Daoy (cell line): Measurements from ENCODE around the gene SREBF2. TPM values are rescaled to one million over a fixed set of nuclear protein-coding genes. Genes with fewer than 3 reads are reported as not detected.

Experiments used
- DNase-seq: peaks from one replicate; pipeline ENCODE4 v3.0.0-alpha.2; 2015; ENCODE audit warnings: low read depth
- total RNA-seq: library from RNA; depleted of rRNA; stranded (reverse); fragments of >200 nt; shearing (Covaris generic); gene quantifications from 2 replicates; pipeline ENCODE4 v1.2.3, GENCODE V29; 2014

SREBF2 gene
- total RNA-seq, 1 experiment from 2014 or later, result 20.5 TPM

DNA sequence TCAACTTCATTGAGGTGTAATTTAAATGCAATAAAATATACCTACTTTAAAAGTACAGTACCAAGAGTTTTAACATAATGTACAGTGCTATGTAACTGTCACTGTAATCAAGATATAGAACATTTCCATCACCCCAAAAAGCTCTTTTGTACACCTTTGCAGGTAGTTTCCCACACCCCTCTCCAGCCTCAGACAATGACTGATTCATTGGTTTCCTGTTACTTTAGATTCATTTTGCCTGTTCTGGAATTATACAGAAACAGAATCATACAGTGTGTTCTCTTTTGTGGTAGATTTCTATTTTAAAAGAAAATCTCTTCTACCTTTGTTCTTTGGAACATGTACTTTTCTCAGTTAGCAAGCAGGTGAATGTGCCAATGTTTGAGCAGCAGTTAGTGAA is 43.8 kb downstream of the SREBF2 start:
- no peak for DNase-seq

DNA sequence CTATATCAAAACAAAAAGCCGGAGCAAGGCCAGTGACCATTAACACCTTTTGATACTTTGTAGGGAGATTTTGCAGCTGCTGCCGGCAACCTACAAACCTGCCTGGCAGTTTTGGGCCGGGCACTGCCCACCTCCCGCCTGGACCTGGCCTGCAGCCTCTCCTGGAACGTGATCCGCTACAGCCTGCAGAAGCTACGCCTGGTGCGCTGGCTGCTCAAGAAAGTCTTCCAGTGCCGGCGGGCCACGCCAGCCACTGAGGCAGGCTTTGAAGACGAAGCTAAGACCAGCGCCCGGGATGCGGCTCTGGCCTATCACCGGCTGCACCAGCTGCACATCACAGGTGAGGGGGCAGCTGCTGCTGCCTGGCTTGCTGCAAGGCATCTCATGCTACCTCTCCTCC is 47.7 kb downstream of the SREBF2 start:
- DNase-seq, result no peak

DNA sequence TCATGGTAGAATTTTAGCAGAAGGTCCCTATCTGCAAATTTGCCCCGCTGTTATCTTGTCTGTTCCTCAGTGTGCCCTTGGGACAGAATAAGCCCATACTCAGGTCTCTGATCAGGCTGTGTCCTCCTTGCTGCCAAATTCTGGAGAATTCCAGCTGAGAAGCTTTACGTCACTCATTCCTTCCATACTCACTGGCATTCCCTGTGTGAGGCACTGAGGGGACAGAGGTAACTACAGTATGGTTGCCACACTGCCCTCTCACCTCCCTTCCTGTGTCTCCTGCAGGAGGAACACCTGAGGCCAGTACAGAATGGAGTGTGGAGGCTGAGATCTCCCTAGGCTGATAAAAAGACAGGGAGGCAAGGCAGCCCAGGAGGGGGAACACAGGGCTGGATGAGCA is 50.5 kb downstream of the SREBF2 start:
- DNase-seq, result no peak

DNA sequence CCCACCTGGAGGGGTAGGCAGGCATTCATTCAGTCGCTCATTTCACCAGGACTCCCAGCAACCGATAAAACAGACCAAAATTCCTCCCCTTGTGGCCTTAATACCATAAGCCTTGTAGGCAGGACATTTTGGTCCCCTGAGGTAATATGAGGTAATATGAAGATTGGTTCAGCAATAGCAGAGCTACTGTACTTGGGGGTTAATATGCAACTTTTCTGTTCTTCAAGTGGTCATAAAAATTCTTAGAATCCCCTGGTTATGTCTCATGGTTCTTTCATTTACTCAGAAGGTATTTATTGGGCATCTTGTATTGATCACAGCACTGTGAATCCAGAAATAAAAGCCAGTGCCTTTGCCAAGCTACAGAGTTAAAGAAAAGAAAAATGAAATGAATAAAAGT is 52.2 kb downstream of the SREBF2 start:
- no peak for DNase-seq

DNA sequence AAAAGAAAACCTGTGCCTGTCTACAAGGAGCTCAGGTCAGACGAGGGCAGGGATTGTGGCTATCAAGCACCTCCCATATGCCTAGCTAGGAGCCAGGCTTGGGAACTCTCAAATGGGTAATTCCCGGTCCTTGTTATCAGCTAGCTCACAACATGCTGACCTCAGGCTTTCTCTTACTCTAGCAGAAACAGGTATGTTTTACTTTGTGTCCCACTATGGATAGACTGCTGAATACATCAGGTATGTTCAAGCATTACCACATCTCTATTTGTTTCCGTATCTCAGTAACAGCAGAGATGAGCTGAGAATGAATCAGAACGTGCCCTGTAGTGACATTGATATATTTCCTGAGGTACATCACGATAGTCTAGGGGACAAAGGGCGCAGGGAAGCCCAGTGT is 52.6 kb downstream of the SREBF2 start:
- DNase-seq, result no peak

DNA sequence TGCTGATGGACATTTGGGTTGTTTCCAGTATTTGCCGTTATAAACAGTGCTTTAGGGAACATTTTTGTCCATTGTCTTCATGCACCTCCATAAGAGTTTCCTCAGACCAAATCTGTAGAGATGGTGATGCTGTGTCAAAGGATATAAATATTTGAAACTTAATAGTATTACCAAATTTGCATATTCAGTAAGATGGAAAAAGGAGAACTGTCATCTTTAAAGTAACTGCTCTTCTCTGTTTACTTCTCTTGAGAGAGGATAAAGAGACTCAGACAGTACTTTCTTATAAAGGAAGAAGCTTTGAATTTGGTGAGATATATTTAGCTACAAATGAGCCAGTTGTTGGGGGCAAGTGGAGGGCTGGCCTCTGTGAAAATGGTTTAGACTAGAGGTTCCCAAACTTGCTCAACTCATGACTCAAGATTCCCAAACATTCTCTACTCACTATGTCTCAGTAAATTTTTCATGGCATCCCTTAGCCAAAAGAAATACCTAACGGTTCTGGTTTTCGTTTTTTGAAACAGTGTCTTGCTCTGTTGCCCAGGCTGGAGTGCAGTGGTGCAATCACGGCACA is 55.8 kb downstream of the SREBF2 start:
- no peak for DNase-seq

DNA sequence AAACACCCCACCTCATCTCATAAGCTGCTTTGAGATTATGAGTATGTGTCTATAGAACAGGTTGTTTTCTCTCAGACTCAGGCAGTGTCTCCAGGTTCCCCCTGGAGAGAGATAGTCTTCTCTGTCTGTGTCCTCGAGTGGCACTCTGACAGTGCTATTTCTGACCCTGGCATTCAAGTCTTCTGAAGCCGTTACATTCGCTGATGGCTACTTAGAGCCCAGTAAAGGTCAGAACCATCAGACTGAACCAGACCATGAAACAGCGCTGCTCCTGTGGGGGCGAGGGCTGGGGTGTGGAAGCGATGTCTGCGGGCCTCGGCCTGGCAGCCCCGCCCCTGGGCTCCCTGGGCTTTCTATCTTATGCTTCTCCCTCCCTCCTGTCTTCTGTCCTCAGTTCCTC is 58.5 kb downstream of the SREBF2 start:
- no peak for DNase-seq

DNA sequence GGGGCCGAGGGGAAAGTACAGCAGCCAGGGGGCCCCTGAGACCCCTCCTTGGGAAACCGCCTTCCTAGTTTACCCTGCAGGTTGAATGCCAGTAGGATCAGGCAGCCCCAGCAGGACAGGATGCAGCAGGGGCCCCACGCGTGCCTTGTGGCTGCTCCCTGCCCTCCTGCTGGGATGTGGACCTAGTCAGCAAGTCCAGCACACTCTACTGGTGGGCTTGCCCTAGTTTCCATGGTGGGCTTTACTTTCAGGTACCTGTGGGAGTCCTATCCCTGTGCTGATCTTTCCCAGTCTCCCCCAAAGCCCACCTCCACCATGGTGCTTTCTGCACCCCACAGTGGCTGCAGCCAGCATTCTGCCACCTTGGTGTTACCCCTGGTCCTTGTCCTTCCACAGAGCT is 59.8 kb downstream of the SREBF2 start:
- DNase-seq, result no peak

DNA sequence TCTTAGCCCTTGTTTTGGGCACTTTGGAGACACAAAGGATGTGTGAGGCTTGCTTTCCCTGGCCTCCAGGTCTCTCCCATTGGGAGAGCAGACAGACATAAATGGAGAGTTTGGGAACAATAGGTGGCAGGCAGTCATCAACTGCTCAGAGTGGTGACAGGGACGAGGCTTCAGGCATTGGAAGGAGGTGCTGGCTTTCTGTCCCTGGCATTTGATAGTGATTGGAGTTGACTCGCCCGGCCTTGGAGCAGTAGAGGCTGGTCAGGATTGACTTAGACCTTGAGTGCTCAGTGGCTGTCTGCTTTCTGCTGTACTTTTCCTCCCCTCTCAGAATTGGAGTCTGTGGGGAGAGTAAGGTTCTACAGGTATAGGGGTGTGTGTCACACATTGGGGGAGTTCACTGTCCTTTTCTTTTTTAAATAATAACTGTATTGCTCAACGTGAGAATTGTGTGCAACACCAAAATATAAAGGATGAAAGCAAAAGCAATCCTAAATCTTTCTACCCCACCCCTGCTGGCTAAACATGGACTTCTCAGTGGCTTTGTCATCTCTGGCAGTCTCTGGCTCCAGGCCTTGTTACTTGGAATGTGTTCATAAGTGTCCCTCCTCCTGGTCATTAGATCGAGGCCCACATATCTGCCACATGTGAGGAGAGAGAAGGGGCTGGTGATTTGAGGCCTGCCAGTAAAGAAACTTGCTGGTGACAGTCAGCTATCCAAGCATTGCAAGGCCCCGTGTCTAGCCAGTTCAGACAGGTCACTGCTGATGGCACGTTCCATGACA is 60.9 kb downstream of the SREBF2 start:
- DNase-seq, result no peak

DNA sequence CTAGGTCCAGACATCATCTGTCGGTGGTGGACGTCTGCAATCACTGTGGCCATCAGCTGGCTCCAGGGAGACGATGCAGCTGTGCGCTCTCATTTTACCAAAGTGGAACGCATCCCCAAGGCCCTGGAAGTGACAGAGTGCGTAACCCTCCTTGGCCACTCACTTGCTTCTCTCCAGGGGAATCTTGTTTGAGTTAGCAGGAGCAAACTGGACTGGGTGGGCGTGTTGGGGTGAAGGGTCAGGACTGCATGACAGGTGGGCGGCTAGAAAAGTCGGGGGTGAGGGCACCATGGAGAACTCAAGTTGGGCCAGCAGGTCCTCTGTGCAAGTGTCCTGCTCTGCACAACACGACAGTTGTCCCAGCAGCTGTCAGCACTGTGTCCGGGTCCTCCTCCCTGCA is 65.7 kb downstream of the SREBF2 start:
- no peak for DNase-seq

DNA sequence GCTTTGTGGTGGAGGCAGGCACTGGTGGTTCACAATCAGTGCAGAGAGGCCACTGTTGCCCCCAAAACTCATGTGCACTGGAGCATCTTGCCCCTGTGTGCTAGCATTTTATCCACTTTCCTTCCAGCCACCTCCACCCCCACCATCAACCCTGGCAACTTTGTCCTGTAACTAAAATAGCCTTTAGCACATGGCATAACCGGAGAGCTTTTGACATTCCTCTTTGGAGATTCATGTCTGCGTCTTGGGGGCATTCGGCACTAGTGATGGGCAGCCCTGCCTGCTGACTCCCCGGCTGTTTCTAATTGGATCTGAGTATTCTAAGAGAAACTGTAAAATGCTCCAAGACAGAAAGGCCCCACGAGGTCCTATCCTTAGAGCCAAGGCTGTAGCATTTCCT is 66.2 kb downstream of the SREBF2 start:
- no peak for DNase-seq

DNA sequence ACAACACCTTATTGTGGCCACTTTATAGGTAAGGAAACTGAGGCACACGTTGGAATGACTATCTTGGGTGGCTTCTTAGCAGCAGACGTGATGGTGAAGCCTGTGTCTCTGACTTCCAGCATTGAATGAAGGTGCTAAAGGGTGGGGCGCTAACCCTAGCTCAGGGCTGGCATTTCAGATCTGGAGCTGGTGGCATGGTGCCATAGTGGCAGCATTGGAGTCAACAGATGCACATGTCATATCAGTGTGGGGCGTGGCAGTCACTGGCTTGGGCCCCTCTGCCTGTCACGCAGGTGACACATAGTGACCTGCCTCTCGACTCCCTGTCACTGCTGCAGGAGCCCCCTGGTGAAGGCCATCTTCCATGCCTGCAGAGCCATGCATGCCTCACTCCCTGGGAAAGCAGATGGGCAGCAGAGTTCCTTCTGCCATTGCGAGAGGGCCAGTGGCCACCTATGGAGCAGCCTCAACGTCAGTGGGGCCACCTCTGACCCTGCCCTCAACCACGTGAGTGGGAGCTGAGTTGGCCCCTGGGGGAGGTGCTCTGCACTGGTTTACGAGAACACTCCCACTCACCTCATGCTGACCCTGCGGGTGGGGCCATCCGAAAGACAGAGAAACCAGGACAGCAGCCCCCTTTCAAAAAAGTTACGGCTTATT is 67.2 kb downstream of the SREBF2 start:
- no peak for DNase-seq

DNA sequence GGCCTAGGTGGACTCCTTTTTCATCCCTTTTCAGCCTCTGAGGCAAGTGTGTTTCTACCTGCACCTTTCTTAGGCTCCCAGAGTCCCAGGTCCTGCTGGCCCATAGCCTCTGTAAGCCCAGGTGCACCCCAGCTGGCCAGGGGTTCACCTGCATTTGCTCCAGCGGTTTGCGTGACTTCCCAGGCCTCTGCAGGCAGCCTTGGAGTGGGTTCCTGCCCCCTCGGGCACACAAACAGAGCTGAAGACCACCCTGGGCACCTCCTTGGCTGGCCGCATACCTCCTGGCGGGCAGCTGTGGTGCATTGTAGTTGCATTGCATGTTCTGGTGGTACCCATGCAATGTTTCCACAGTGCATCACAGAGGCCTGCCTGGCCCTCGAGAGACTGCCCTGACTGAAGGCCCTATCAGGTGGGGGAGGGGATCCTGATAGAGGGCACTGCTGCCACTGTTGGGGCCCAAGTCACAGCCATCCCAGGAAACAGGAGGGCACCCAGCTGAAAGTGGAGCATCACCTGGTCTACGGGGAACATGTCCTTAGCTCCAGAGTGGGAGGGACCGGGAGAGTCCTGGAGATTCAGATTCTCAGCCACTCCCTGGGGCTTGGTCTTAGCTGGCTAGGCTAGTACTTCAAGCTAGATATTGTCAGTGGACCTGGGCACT is 67.9 kb downstream of the SREBF2 start:
- DNase-seq, result no peak

DNA sequence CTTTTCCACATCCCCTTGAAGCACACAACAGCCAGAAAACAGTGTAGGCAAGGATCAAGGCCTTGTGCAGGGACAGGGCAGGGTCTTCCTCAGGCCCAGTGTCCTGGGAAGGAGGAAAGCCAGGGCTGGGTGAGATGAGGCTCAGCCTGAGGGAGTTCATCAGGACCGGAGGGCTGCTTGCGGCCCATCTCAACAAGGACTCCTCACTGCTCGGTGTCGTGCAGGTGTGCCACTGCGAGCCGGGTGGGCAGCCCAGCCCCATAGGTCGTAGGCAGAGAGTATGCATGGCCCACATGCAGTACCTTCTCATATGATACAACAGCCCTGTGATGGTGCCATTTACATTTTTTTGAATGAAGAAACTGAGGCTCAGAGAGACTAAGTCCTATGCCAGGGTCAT is 69.1 kb downstream of the SREBF2 start:
- no peak for DNase-seq

DNA sequence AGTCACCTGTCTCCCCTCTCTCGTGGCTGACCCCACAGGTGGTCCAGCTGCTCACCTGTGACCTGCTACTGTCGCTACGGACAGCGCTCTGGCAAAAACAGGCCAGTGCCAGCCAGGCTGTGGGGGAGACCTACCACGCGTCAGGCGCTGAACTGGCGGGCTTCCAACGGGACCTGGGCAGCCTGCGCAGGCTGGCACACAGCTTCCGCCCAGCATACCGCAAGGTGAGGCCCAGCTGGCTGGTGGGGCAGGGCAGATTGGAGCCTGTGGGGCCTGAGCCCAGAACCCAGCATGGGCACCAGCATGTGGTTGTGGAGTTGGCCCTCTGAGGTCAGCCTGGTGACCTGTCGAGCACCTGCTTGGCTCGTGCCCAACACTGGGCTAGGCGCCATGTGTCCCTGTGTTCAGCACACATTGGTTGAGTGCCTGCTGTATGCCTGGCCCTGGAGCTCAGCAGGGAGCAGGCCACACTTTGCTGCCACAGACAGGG is 70.1 kb downstream of the SREBF2 start:
- DNase-seq, result no peak

DNA sequence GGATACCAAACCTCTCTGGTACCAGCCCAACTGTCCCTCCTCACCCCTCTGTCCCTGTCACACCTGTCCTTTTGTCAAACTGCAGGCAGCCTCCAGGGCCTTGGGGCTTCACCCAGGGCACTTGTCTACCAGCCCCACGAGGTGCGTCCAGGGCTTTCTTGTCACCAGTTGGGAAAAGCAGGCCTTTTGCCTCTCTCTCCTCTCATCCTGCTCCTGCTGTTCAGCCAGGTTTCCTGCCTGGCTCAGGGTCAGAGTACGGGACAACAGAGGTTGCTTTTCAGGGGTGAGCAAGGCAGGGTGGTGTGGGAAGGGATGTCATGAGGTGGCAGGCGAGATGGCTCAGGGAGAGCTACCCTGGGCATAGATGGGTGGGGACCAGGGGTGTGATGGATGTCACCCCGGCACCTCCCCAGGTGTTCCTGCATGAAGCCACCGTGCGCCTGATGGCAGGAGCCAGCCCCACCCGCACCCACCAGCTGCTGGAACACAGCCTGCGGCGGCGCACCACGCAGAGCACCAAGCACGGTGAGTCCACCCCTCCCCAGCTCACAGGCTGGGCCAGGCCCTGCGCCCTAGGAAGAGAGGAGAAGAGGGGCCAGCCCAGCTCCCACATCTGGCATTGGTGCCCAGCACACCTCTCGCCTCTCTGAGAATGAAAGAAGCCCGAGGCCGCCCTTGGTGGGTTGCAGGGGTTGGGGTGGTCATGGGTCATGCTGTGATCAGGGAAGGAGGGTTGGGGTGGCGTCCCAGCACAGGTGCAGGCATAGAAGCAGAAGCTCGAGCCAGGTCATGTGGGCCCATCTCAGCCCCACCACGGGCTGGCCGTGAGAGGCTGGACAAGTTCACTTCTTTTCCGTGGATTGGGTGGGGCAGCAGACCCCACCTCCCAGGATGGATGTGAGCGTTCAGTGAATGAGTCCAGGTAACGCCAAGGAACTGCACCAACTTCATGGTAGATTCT is 71.8 kb downstream of the SREBF2 start:
- DNase-seq, result no peak

DNA sequence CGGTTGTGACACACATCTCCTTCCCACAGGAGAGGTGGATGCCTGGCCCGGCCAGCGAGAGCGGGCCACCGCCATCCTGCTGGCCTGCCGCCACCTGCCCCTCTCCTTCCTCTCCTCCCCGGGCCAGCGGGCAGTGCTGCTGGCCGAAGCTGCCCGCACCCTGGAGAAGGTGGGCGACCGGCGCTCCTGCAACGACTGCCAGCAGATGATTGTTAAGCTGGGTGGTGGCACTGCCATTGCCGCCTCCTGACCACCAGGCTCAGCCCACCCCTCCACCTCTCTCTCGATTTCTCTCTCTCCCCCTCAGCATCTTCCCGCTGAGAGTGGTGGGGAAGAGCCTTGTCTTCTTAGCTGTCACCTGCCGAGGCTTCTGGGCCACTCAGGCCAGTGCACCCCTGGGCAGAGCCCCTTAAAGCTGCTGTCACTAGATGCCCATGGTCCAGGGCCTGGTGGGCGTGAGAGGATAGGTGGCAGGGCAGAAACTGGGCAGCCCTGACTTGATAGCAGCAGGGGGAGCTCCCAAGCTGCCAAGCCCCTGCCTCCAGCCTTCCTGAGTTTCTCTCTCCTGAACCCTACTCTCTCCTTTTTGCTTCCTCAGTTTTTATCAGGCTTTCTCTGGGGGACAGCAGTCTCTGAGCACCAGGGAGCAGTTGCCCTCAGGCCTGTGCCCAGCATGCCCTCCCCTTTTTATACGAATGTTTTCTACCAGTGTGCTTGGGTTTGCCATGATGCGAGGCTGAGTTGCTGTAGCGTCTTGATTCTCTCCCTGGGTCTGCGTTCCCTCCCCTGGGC is 72.7 kb downstream of the SREBF2 start:
- DNase-seq, result no peak

DNA sequence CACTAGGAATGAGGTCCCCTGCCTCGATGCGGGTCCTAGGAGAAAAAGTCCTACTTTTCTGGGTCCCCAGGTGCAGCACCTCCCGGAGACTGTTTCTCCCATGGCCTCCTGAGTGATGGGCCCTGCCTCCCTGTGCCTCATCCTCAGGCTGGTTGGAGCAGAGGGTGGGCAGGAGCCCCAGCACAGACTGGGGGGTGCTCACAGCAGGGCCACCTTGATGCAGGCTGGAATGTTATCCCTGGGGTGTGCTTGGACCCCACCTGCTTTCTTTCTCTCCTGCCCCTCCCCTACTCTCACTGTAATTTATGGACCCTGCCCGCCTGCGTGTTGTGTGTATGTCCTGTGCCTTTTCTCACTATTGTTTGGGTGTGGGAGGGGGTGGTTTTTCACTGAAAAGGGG is 73.9 kb downstream of the SREBF2 start:
- no peak for DNase-seq

DNA sequence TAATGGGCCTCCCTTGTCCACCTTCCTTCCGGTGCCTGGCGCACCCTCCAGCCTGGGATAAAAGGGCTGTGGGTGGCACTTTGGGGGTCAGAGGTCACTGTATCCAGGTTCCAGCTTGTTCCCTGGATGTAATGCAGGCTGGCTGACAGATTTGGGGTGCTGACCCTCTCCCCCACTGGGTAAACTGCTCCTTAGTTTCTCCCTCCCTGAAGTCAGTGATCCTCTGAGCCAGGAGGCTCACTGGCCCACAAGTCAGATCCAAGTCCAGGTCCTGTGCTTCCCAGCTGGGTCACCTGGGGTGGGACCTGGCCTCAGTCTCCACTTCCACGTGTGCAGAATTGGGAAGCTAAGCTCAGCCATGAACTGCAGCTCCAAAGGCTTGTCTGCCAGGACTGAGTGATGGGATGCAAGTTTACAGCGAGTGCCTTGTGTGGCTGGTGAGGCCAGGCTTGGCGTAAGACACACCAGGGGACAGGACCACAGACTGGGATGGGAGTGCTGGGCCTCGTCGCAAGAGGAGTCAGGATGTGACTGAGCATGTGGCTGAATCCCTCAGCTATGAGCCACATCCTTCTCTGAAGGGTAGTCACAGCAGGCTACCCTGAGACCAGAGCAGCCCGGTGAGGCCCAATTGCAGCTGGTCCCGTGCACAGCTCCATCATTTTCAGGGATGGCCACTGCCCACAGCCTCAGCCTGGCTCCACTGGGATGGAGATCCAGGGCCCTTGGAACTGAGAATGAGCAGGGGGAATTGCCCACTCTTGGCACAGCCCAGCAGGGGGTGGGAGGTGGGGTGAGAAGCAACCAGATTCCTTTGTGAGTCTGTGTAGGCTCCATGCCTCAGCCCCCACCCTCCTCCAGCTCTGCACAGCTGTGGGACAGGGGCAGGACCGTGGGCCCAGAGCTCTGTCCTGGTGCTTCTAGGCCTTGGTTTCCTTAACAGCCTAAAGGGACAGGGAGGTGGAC is 74.8 kb downstream of the SREBF2 start:
- DNase-seq, result peak; percentile 42
